Measurements from ENCODE around the gene SUN3.

DNA sequence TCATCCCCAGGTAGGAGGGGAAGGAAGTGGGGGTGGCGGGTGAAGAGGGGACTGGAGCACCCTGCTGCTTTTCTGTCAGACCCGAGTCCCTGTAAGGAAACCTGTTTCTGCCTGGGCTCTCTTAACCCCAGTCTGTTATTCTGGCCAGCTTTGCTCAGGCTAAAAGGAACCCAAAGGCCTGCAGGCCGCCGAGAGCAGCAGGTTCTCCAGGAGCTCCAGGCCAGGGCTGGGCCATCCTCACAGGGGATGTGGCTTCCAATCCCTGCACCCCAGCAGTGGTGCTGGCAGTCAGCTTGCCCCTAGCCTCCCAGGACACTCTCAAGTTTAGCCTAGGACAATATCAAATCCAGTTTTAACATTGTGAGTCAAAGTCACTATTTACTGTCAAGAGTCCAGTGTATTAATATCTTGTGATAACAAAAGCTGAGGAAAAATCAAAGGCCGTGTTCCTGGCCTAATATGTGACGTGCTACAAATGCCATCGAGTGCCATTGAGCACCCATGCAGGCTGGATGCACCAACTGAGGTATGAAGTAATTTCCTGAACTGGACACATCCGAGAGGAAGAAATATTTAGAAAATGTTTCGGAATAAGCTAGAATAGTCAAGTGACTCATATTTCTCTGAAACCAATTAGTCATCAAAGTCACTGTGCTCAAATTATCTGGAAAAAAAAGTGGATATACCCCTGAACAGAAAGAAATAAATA, 87.6 kb downstream of the SUN3 start:
- TF ChIP-seq, protein P1, sequence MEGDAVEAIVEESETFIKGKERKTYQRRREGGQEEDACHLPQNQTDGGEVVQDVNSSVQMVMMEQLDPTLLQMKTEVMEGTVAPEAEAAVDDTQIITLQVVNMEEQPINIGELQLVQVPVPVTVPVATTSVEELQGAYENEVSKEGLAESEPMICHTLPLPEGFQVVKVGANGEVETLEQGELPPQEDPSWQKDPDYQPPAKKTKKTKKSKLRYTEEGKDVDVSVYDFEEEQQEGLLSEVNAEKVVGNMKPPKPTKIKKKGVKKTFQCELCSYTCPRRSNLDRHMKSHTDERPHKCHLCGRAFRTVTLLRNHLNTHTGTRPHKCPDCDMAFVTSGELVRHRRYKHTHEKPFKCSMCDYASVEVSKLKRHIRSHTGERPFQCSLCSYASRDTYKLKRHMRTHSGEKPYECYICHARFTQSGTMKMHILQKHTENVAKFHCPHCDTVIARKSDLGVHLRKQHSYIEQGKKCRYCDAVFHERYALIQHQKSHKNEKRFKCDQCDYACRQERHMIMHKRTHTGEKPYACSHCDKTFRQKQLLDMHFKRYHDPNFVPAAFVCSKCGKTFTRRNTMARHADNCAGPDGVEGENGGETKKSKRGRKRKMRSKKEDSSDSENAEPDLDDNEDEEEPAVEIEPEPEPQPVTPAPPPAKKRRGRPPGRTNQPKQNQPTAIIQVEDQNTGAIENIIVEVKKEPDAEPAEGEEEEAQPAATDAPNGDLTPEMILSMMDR (IDR thresholded peaks at IDR 0.05) = no peak
- TF ChIP-seq POLR2A (IDR thresholded peaks at IDR 0.05) = no peak

Measured in adrenal gland (tissue), 5 donors.